H1 (cell line): ENCODE results near the gene KCNMB2. TPM values are rescaled to one million over a fixed set of nuclear protein-coding genes. Genes with fewer than 3 reads are reported as not detected.

Experiments used
- CTCF ChIA-PET: fragments of 300-600 bp; sonication (Branson Sonifier 250); formaldehyde crosslinking; loops from one replicate; lab custom pipeline; 2021; ENCODE audit not compliant: partially characterized antibody; lab: Charles Lee
- POLR2A ChIA-PET: fragments of 300-600 bp; sonication (Branson Sonifier 250); formaldehyde crosslinking; loops from one replicate; lab custom pipeline; 2021; ENCODE audit warnings: inconsistent platforms; ENCODE audit not compliant: partially characterized antibody; lab: Charles Lee
- DNase-seq, 2 experiments: peaks; one replicate each; pipeline versions ENCODE4 v3.0.0 to v3.0.0-alpha.2; 2010 to 2022; ENCODE audit warnings: low spot score in 2 of 2, low read depth in 1 of 2, mixed read lengths in 1 of 2
- FAIRE-seq: peaks from 2 replicates; lab custom pipeline; 2011; peaks lifted over from hg19 to GRCh38; lab: Jason Lieb, UNC
- H2AFZ ChIP-seq: 2 replicates; pipeline ENCODE4 v1.8.1; 2012; ENCODE audit warnings: low read length, inconsistent platforms
- H2AK5ac ChIP-seq: 2 replicates; pipeline ENCODE4 v1.6.1; 2013; ENCODE audit warnings: low read depth, low read length
- H2BK120ac ChIP-seq: replicated peaks from 2 replicates; pipeline ENCODE3; 2013; ENCODE audit warnings: low read depth, low read length, inconsistent platforms
- H2BK12ac ChIP-seq: 2 replicates; pipeline ENCODE4 v1.6.1; 2013; ENCODE audit warnings: low read depth, low read length
- H2BK15ac ChIP-seq: 2 replicates; pipeline ENCODE4 v1.6.1; 2013; ENCODE audit warnings: low read length
- H2BK20ac ChIP-seq: 2 replicates; pipeline ENCODE4 v1.6.1; 2013; ENCODE audit warnings: low read length
- H2BK5ac ChIP-seq: 2 replicates; pipeline ENCODE4 v1.6.1; 2013; ENCODE audit warnings: low read depth, low read length
- H3K14ac ChIP-seq: 2 replicates; pipeline ENCODE4 v1.6.1; 2013; ENCODE audit warnings: inconsistent platforms; ENCODE audit not compliant: insufficient read length
- H3K18ac ChIP-seq: 2 replicates; pipeline ENCODE4 v1.6.1; 2013; ENCODE audit warnings: low read length; ENCODE audit errors: extremely low read depth
- H3K23ac ChIP-seq: 2 replicates; pipeline ENCODE4 v1.6.1; 2013; ENCODE audit warnings: inconsistent platforms; ENCODE audit not compliant: insufficient read length
- H3K23me2 ChIP-seq: 2 replicates; pipeline ENCODE4 v1.6.1; 2013; ENCODE audit warnings: low read depth, low read length
- H3K27ac ChIP-seq: 2 replicates; pipeline ENCODE4 v1.6.1; 2011; ENCODE audit warnings: low read depth, low read length, inconsistent platforms
- H3K27me3 ChIP-seq, 4 experiments: replicated peaks in 1 of 4; 1 replicate in 1 of 4; 2 replicates in 3 of 4; pipeline versions ENCODE4 v1.6.1 to v1.8.1; 2011 to 2013; ENCODE audit warnings: low read length in 3 of 4, mild to moderate bottlenecking in 3 of 4, inconsistent platforms in 2 of 4, mixed read lengths in 2 of 4, moderate library complexity in 1 of 4; ENCODE audit not compliant: control insufficient read depth in 3 of 4, insufficient read depth in 3 of 4; ENCODE audit errors: extremely low read depth in 1 of 4
- H3K36me3 ChIP-seq, 4 experiments: 2 replicates each; pipeline versions ENCODE4 v1.6.1 to v1.8.1; 2011 to 2013; ENCODE audit warnings: mild to moderate bottlenecking in 4 of 4, low read length in 3 of 4, moderate library complexity in 2 of 4, control low read depth in 1 of 4, inconsistent platforms in 1 of 4; ENCODE audit not compliant: insufficient read depth in 4 of 4, control insufficient read depth in 2 of 4
- H3K4ac ChIP-seq: replicated peaks from 2 replicates; pipeline ENCODE3; 2013; ENCODE audit warnings: low read length, low read depth, mixed read lengths, inconsistent platforms; ENCODE audit not compliant: insufficient read length
- H3K4me1 ChIP-seq, 4 experiments: replicated peaks in 1 of 4; 1 replicate in 1 of 4; 2 replicates in 3 of 4; pipeline versions ENCODE4 v1.6.1 to v1.8.1; 2011 to 2013; ENCODE audit warnings: low read length in 3 of 4, inconsistent platforms in 2 of 4, mixed read lengths in 1 of 4; ENCODE audit not compliant: insufficient read depth in 4 of 4, control insufficient read depth in 3 of 4
- H3K4me2 ChIP-seq, 2 experiments: 2 replicates each; pipeline versions ENCODE4 v1.6.1 to v1.8.1; 2011 to 2013; ENCODE audit warnings: low read depth in 2 of 2, low read length in 2 of 2, control low read depth in 1 of 2, inconsistent platforms in 1 of 2, mild to moderate bottlenecking in 1 of 2; ENCODE audit not compliant: insufficient read depth in 1 of 2
- H3K4me3 ChIP-seq, 4 experiments: fragments of 200-600, 300-600 bp in 1 of 4; sonication (generic), shearing (Covaris generic), sonication (Bioruptor Twin) in 1 of 4; 2 replicates each; pipeline versions ENCODE4 v1.5.1 to v1.8.1; 2011 to 2016; ENCODE audit warnings: low read length in 4 of 4, low read depth in 3 of 4, control low read depth in 2 of 4, inconsistent platforms in 2 of 4, mild to moderate bottlenecking in 2 of 4, mixed read lengths in 1 of 4, moderate library complexity in 1 of 4; ENCODE audit not compliant: insufficient read depth in 2 of 4; ENCODE audit errors: extremely low read depth in 1 of 4
- H3K56ac ChIP-seq: replicated peaks from 2 replicates; pipeline ENCODE3; 2013; ENCODE audit warnings: low read depth, mild to moderate bottlenecking, mixed read lengths, low read length, inconsistent platforms; ENCODE audit not compliant: insufficient read length
- H3K79me1 ChIP-seq: 2 replicates; pipeline ENCODE4 v1.6.1; 2013; ENCODE audit warnings: low read depth, low read length, control low read depth
- H3K79me2 ChIP-seq, 2 experiments: 2 replicates each; pipeline versions ENCODE4 v1.6.1 to v1.8.1; 2012 to 2013; ENCODE audit warnings: low read length in 2 of 2, mild to moderate bottlenecking in 2 of 2, inconsistent platforms in 1 of 2; ENCODE audit not compliant: insufficient read depth in 2 of 2, control insufficient read depth in 1 of 2
- H3K9ac ChIP-seq, 4 experiments: replicated peaks in 1 of 4; 1 replicate in 1 of 4; 2 replicates in 3 of 4; pipeline versions ENCODE4 v1.6.1 to v1.8.1; 2011 to 2013; ENCODE audit warnings: low read depth in 3 of 4, low read length in 3 of 4, control low read depth in 2 of 4, mild to moderate bottlenecking in 2 of 4, moderate library complexity in 2 of 4, inconsistent platforms in 1 of 4; ENCODE audit errors: extremely low read depth in 1 of 4
- H3K9me3 ChIP-seq, 2 experiments: 2 replicates each; pipeline versions ENCODE4 v1.6.1 to v1.8.1; 2012 to 2013; ENCODE audit warnings: mild to moderate bottlenecking in 2 of 2, moderate library complexity in 2 of 2, control low read depth in 1 of 2, inconsistent platforms in 1 of 2, low read depth in 1 of 2, low read length in 1 of 2, mixed read lengths in 1 of 2; ENCODE audit not compliant: insufficient read depth in 2 of 2
- H4K20me1 ChIP-seq, 2 experiments: replicated peaks in 1 of 2; 2 replicates each; pipeline versions ENCODE3 to v1.8.1; 2011 to 2013; ENCODE audit warnings: inconsistent platforms in 2 of 2, low read length in 2 of 2, mild to moderate bottlenecking in 1 of 2; ENCODE audit not compliant: insufficient read depth in 2 of 2, control insufficient read depth in 1 of 2
- H4K5ac ChIP-seq: 2 replicates; pipeline ENCODE4 v1.6.1; 2013; ENCODE audit warnings: low read length, low read depth, mixed read lengths, inconsistent platforms; ENCODE audit not compliant: insufficient read length
- H4K8ac ChIP-seq: 2 replicates; pipeline ENCODE4 v1.8.0; 2013; ENCODE audit warnings: mild to moderate bottlenecking, moderate library complexity, low read length, inconsistent platforms; ENCODE audit not compliant: insufficient read depth; ENCODE audit errors: extremely low read depth
- H4K91ac ChIP-seq: replicated peaks from 2 replicates; pipeline ENCODE3; 2013; ENCODE audit warnings: low read length, mixed read lengths, inconsistent platforms; ENCODE audit not compliant: insufficient read length
- CHD1 ChIP-seq: IDR thresholded peaks from 2 replicates; pipeline ENCODE4 v1.6.1; 2012; ENCODE audit warnings: low read depth, low read length, improper control_type of control experiment
- CTBP2 ChIP-seq: IDR thresholded peaks from 2 replicates; pipeline ENCODE4 v1.7.0; 2011; ENCODE audit warnings: borderline replicate concordance, mild to moderate bottlenecking, moderate library complexity, mixed read lengths, low read length; ENCODE audit not compliant: insufficient read depth, insufficient read length
- NRF1 ChIP-seq: IDR thresholded peaks from 2 replicates; pipeline ENCODE4 v1.6.1; 2011; ENCODE audit warnings: mild to moderate bottlenecking, low read depth, low read length, improper control_type of control experiment
- ZNF274 ChIP-seq: IDR thresholded peaks from 2 replicates; pipeline ENCODE4 v1.7.0; 2012; ENCODE audit warnings: low read length, borderline replicate concordance; ENCODE audit errors: extremely low read depth
- WGBS, 2 experiments: shearing (Covaris generic) in 1 of 2; methylation state at CpG; one replicate each; pipeline versions ENCODE4 v1.1.6 to v1.1.7; 2013 to 2015; ENCODE audit warnings: low lambda C conversion rate in 2 of 2, mixed read lengths in 2 of 2, inconsistent platforms in 1 of 2, low coverage in 1 of 2, missing lambda C conversion rate in 1 of 2; ENCODE audit not compliant: insufficient replicate concordance in 2 of 2, insufficient coverage in 1 of 2, insufficient read length in 1 of 2; ENCODE audit errors: extremely low coverage in 1 of 2, missing lambda C conversion rate in 1 of 2; 5-methylcytosine and 5-hydroxymethylcytosine counted together
- polyA plus RNA-seq, 7 experiments: library from polyadenylated mRNA; depleted of rRNA in 3 of 7; stranded (reverse) in 5 of 7; unstranded in 2 of 7; fragments of >200 nt in 5 of 7; fragments of 200-250 nt in 2 of 7; gene quantifications; 1 replicate in 5 of 7; 2 replicates in 1 of 7; 4 replicates in 1 of 7; pipeline versions ENCODE4 v1.2.1 to v1.2.3, GENCODE V29; 2011 to 2013; ENCODE audit warnings: missing spikeins in 2 of 7, mixed read lengths in 2 of 7
- total RNA-seq: library from RNA; stranded (reverse); fragmentation: NEBNext Ultra II Directional; extraction: Animal tissue kit (Norgen Biotek cat#: 25700); gene quantifications from 2 replicates; pipeline ENCODE4 v1.2.1, GENCODE V29; 2021

The KCNMB2 gene
- total and polyA plus RNA-seq, 2 of the 8 experiments (the other 6 are each of a cell fraction or from before 2014, with no cell fraction given), result not detected

DNA sequence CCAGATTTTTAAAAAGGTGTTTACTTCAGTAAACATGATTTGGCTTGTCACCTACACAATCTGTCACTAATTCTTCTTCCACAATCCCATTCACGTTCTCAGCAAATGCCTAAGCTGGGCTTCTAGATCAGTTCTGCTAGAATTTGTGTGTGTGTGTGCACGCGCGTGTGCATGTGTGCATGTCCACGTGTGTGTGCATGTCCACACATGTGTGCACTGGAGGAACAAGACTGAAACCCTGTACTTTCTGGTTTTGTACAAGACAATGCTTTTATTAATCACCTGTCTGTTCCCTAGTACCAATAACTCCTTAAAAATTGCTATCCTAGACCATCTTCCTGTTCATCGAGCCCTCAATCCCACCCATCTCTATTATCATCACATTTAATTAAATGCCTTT is 229.2 kb downstream of the KCNMB2 start:
- no peak overlapping the region for H2AFZ ChIP-seq
- no peak overlapping the region for H2BK5ac ChIP-seq
- FAIRE-seq, result no peak
- H3K23ac ChIP-seq, result no peak overlapping the region
- WGBS, 2 experiments, result 97% methylated on average over 6 of the region's 6 CpGs; no CpG with 5 or more reads in 1 of the 2 experiments
- H3K18ac ChIP-seq, result no peak overlapping the region
- H3K9ac ChIP-seq, result no peak overlapping the region
- no peak for TF ChIP-seq ZNF274
- TF ChIP-seq CHD1, result no peak
- TF ChIP-seq NRF1, result no peak
- TF ChIP-seq CTBP2, result no peak
- H3K27me3 ChIP-seq, result no peaks in the 10 kb centered on the region
- no peak overlapping the region for H3K4me3 ChIP-seq
- no peak overlapping the region for H2BK15ac ChIP-seq
- H4K5ac ChIP-seq, result no peak overlapping the region
- H3K23me2 ChIP-seq, result no peaks in the 10 kb centered on the region; the same call in 1 of the 2 replicates
- no peak overlapping the region for H3K4ac ChIP-seq
- no peaks in the 10 kb centered on the region for H3K9me3 ChIP-seq
- no peak overlapping the region for H4K91ac ChIP-seq
- no peaks in the 10 kb centered on the region for H3K79me1 ChIP-seq
- no peak overlapping the region for H2AK5ac ChIP-seq
- no peaks in the 10 kb centered on the region for H3K36me3 ChIP-seq
- no peak overlapping the region for H2BK12ac ChIP-seq
- no peak overlapping the region for H3K14ac ChIP-seq
- ChIA-PET POLR2A (no interaction called here), CTCF (no interaction called here)
- no peak overlapping the region for H3K56ac ChIP-seq
- no peak overlapping the region for H4K8ac ChIP-seq
- H2BK120ac ChIP-seq, result no peak overlapping the region
- no peak overlapping the region for H2BK20ac ChIP-seq
- H4K20me1 ChIP-seq, result no peaks in the 10 kb centered on the region
- no peaks in the 10 kb centered on the region for H3K4me1 ChIP-seq
- no peak overlapping the region for H3K27ac ChIP-seq
- H3K4me2 ChIP-seq, result no peak overlapping the region
- DNase-seq, result no peak
- H3K79me2 ChIP-seq, result no peaks in the 10 kb centered on the region
